Measurements from ENCODE around the gene HIP1.
A peak's percentile ranks its signal among the peaks of the same experiment; 100 is the strongest.

Gene HIP1

DNA sequence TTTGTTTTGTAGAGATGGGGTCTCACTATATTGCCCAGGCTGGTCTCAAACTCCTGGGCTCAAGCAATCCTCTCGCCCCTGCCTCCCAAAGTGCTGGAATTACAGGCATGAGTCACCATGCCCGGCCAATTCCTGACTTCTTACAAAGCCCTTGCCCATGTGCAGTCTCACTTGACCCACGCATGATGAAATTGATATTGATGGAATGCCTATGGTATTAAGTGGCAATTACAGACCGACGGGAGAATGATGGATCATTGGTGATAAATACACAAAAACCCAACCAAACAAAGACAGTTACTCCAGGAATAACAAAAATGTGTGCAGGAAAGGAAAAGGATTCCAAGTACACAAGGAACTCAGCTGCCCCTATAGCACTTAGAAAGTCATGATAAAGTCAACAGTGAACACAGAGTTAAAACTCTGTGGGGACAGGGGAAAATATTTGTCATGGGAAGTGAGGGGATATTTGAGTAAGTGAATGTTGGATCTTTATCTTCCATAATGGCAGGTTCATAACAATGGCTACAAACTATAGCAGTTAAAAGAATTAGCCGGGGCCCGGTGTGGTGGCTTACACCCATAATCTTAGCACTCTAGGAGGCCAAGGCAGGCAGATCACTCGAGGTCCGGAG is 21.6 kb downstream of the HIP1 start:
- no peak overlapping the region for H3K4me3 ChIP-seq (replicated peaks; ENCODE audit: low read depth, low read length)
- DNase-seq (ENCODE audit: low read depth), result peak; percentile 48
- TF ChIP-seq, protein P1, sequence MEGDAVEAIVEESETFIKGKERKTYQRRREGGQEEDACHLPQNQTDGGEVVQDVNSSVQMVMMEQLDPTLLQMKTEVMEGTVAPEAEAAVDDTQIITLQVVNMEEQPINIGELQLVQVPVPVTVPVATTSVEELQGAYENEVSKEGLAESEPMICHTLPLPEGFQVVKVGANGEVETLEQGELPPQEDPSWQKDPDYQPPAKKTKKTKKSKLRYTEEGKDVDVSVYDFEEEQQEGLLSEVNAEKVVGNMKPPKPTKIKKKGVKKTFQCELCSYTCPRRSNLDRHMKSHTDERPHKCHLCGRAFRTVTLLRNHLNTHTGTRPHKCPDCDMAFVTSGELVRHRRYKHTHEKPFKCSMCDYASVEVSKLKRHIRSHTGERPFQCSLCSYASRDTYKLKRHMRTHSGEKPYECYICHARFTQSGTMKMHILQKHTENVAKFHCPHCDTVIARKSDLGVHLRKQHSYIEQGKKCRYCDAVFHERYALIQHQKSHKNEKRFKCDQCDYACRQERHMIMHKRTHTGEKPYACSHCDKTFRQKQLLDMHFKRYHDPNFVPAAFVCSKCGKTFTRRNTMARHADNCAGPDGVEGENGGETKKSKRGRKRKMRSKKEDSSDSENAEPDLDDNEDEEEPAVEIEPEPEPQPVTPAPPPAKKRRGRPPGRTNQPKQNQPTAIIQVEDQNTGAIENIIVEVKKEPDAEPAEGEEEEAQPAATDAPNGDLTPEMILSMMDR (IDR thresholded peaks at IDR 0.05; ENCODE audit: low read length, missing control alignments), result no peak

DNA sequence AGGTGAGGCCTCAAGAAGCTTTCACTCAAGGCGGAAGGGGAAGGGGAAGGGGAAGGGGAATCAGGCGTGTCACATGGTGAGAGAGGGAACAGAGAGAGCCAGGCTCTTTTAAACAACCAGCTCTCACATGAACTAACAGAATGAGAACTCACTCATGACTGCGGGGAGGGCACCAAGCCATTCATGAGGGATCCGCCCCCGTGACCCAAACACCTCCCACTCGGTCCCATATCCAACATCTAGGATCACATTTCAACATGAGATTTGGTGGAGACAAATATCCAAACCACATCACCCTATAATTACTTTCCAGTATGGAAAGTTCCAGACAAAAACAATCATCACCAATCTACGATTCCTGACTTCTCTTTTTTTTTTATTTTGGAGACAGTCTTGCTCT is 22.9 kb downstream of the HIP1 start:
- no peak overlapping the region for H3K4me3 ChIP-seq (replicated peaks; ENCODE audit: low read depth, low read length)
- TF ChIP-seq, protein P1 (IDR thresholded peaks at IDR 0.05; ENCODE audit: low read length, missing control alignments), result no peak
- DNase-seq (ENCODE audit: low read depth), result no peak

DNA sequence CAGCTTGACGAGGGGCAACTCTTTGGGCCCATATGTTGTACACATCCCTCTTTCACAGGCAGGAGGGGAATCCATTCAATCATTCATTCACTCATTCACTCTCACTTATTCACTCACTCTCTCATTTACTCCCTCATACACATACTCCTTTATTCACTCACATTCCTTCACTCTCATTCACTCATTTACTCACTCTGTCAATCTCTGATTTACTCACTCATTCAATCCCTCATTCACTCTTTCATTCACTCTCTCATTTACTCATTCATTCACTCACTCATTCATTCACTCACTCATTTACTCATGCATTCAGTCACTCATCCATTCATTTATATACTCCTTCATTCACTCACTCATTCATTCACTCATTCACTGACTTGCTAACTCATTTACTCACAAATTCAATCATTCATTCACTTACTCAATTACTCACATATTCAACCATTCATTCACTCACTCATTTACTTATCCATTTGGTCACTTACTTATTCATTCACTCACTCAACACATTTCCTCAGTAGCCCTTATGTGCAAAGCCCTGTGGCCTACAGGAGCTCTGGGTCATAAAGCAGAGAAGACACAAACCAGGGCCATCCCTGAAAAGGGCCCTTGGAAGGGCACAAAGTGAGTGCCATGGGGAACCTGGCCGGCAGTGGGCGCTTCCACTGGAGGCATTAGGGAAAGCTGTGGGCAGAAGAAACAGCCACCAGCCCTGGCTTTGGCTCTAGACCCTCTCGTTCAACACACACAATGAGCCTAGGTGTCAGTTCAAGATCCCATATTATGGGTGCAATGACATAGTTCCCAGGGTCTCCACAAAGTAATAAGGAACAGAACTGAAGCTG is 26.0 kb downstream of the HIP1 start:
- TF ChIP-seq, protein P1 (IDR thresholded peaks at IDR 0.05; ENCODE audit: low read length, missing control alignments), result no peak

DNA sequence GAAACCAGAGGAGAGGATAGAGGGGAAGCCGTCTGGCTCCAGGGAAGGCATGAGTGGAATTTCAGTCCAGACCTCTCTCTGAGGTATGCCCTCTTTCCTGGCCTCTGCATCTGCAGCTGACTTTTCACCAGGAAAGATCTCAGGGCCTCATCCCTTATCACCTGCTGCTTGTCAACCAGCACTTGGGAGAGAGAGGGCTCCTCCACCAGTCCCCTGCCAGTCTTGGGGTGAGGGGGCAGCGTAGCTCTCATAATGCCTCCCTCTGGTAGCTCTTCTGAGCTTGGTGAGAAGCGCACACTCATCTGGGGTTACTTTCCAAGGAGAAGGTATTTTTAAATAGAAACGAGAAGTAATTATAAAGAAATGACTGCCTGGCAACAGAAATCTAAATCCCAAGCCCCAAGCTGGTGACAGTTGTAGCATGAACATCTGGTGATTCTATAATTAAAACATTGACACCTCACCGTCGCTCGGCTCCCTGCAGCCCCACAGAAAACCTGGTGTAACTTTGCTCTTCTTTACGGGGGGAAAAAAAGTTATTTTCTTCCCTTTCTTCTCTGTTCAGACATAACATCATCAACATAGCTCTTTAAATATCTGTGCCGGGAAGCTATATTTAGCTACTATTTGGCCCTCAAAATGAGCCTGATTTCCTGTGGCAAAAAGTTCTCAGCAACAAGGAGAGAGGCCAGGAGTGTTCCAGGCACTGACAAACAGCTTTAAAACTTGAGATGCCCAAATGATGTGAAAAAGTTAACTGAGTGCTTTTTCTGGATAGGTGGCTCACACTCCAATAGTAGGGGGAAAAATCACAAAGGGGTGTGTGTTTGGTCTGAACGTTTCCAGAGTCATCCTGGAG is 26.9 kb downstream of the HIP1 start:
- TF ChIP-seq, protein P1 (IDR thresholded peaks at IDR 0.05; ENCODE audit: low read length, missing control alignments), result no peak
- DNase-seq (ENCODE audit: low read depth), result peak; percentile 52
- no peak overlapping the region for H3K4me3 ChIP-seq (replicated peaks; ENCODE audit: low read depth, low read length)

More for the DNA sequence above, 26.0 kb downstream of the HIP1 start:
- no peak for DNase-seq (ENCODE audit: low read depth)
- no peak overlapping the region for H3K4me3 ChIP-seq (replicated peaks; ENCODE audit: low read depth, low read length)

DNA sequence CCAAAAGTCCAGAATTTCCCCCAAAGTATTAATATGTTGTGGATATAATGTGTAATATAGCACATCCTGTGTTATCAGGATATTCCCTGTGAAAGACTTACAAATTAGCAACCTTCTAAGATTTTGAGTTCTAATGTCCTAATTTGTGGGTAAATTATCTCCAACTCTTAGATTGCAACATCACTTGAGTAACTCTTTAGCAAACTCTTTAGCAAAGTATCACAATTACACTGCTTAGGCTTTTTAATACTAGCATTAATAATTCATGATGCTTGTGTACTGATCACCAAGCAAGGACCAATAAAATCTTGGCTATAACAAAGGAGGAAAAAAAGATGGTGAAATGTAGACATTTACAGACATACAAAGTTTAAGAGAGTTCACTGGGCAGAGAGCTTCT is 27.7 kb downstream of the HIP1 start:
- no peak overlapping the region for H3K4me3 ChIP-seq (replicated peaks; ENCODE audit: low read depth, low read length)
- DNase-seq (ENCODE audit: low read depth), result no peak
- TF ChIP-seq, protein P1 (IDR thresholded peaks at IDR 0.05; ENCODE audit: low read length, missing control alignments), result no peak

DNA sequence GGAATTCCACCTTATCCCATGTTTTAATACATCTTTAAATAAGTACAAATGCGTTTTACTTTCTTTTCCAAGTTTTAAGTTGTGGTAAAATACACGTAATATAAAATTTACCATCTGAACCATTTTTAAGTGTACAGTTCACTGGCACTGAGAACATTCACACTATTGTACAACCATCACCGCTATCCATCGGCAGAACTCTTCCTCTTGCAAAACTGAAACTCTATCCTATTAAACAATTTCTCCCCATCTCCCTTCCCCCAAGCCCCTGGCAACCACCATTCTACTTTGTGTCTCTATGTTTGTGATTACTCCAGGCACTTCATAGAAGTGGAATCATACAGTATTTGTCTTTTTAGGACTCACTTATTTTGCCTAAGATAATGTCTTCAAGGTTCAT is 33.8 kb downstream of the HIP1 start:
- TF ChIP-seq, protein P1 (IDR thresholded peaks at IDR 0.05; ENCODE audit: low read length, missing control alignments), result no peak
- DNase-seq (ENCODE audit: low read depth), result no peak
- no peak overlapping the region for H3K4me3 ChIP-seq (replicated peaks; ENCODE audit: low read depth, low read length)

Data from fibroblast of pulmonary artery (primary cell).